HepG2 (cell line): ENCODE data around the gene JOSD1. TPM values are rescaled to one million over a fixed set of nuclear protein-coding genes. Genes with fewer than 3 reads are reported as not detected.
A peak's percentile ranks its signal among the peaks of the same experiment; 100 is the strongest.

ENCODE experiments used
- GABPB1 ChIP-seq: IDR thresholded peaks from 2 replicates; pipeline ENCODE4 v1.6.1; 2016; ENCODE audit warnings: mild to moderate bottlenecking, missing genetic modification reagents, moderate library complexity, missing compliant biosample characterization
- HNRNPK ChIP-seq: fragments of 200-400 bp; formaldehyde crosslinking; IDR thresholded peaks from 2 replicates; pipeline ENCODE4 v1.6.1; 2018; ENCODE audit warnings: low read length, low read depth, moderate library complexity, mild to moderate bottlenecking; ENCODE audit not compliant: poor library complexity, severe bottlenecking
- KAT7 ChIP-seq: IDR thresholded peaks from 2 replicates; pipeline ENCODE4 v1.6.1; 2018; ENCODE audit warnings: borderline replicate concordance, missing compliant biosample characterization
- MED1 ChIP-seq: sonication (generic); formaldehyde crosslinking; IDR thresholded peaks from 2 replicates; pipeline ENCODE4 v1.4.0; 2020; ENCODE audit warnings: missing genetic modification reagents
- POGZ ChIP-seq: sonication (generic); formaldehyde crosslinking; IDR thresholded peaks from 2 replicates; pipeline ENCODE4 v1.4.0; 2020; ENCODE audit warnings: mild to moderate bottlenecking, missing genetic modification reagents
- SNAPC2 ChIP-seq: sonication (generic); formaldehyde crosslinking; IDR thresholded peaks from 2 replicates; pipeline ENCODE4 v1.8.1; 2022; ENCODE audit warnings: mild to moderate bottlenecking, missing genetic modification reagents
- ZNF335 ChIP-seq: sonication (generic); formaldehyde crosslinking; IDR thresholded peaks from 2 replicates; pipeline ENCODE4 v1.4.0; 2020; ENCODE audit warnings: missing genetic modification reagents
- ZNF383 ChIP-seq: sonication (generic); formaldehyde crosslinking; IDR thresholded peaks from 2 replicates; pipeline ENCODE4 v1.4.0; 2020; ENCODE audit warnings: missing genetic modification reagents, mild to moderate bottlenecking, borderline replicate concordance
- ZNF460 ChIP-seq: sonication (generic); formaldehyde crosslinking; IDR thresholded peaks from 2 replicates; pipeline ENCODE4 v1.5.1; 2020; ENCODE audit warnings: missing genetic modification reagents, mild to moderate bottlenecking, borderline replicate concordance
- ZNF484 ChIP-seq: sonication (generic); formaldehyde crosslinking; IDR thresholded peaks from 2 replicates; pipeline ENCODE4 v1.5.1; 2020; ENCODE audit warnings: mild to moderate bottlenecking, low read depth, missing genetic modification reagents, borderline replicate concordance
- ZNF567 ChIP-seq: sonication (generic); formaldehyde crosslinking; IDR thresholded peaks from 2 replicates; pipeline ENCODE4 v1.8.1; 2023; ENCODE audit warnings: mild to moderate bottlenecking, missing genetic modification reagents, borderline replicate concordance
- ZNF569 ChIP-seq: sonication (generic); formaldehyde crosslinking; IDR thresholded peaks from 2 replicates; pipeline ENCODE4 v1.5.0; 2020; ENCODE audit warnings: mild to moderate bottlenecking, missing genetic modification reagents, moderate library complexity, borderline replicate concordance
- ZNF766 ChIP-seq: sonication (generic); formaldehyde crosslinking; IDR thresholded peaks from 2 replicates; pipeline ENCODE4 v1.5.0; 2020; ENCODE audit warnings: missing genetic modification reagents, borderline replicate concordance
- polyA plus RNA-seq, 8 experiments: library from polyadenylated mRNA; depleted of rRNA in 3 of 8; stranded (reverse) in 7 of 8; unstranded in 1 of 8; fragments of >200 nt; fragmentation: Illumina TruSeq in 4 of 8; extraction: Trizol in 4 of 8; gene quantifications; 2 replicates each; pipeline versions ENCODE4 v1.2.1 to v1.2.3, GENCODE V29; 2011 to 2016; ENCODE audit warnings: low read depth in 4 of 8, missing spikeins in 1 of 8, mixed read lengths in 1 of 8; ENCODE audit not compliant: insufficient read depth in 1 of 8
- total RNA-seq, 5 experiments: library from RNA; depleted of rRNA; stranded (reverse); fragments of >200 nt; fragmentation: Illumina TruSeq; extraction: Trizol; gene quantifications; 2 replicates each; pipeline ENCODE4 v1.2.3, GENCODE V29; 2016; ENCODE audit warnings: low read depth in 1 of 5
- TF ChIP-seq, protein P1 (sequence below): IDR thresholded peaks from 2 replicates; pipeline ENCODE4 v1.4.0; 2020; ENCODE audit warnings: mild to moderate bottlenecking, missing genetic modification reagents
- TF ChIP-seq, protein P2 (sequence below): sonication (generic); formaldehyde crosslinking; IDR thresholded peaks from 2 replicates; pipeline ENCODE4 v1.8.1; 2023; ENCODE audit warnings: mild to moderate bottlenecking, missing genetic modification reagents
- TF ChIP-seq, protein P3 (sequence below): sonication (generic); formaldehyde crosslinking; IDR thresholded peaks from 2 replicates; pipeline ENCODE4 v1.5.0; 2020; ENCODE audit warnings: mild to moderate bottlenecking, missing genetic modification reagents
- TF ChIP-seq, protein P4 (sequence below): conservative IDR thresholded peaks from 2 replicates; pipeline ENCODE4 v1.6.1; 2018; ENCODE audit warnings: missing genetic modification reagents
- TF ChIP-seq, protein P5 (sequence below): sonication (generic); formaldehyde crosslinking; IDR thresholded peaks from 2 replicates; pipeline ENCODE4 v1.8.0; 2022; ENCODE audit warnings: mild to moderate bottlenecking, missing genetic modification reagents, borderline replicate concordance

The JOSD1 gene
- total and polyA plus RNA-seq, 2 of the 13 experiments (the other 11 are each of a cell fraction or from before 2014, with no cell fraction given): 31.7 to 38.4 TPM

DNA sequence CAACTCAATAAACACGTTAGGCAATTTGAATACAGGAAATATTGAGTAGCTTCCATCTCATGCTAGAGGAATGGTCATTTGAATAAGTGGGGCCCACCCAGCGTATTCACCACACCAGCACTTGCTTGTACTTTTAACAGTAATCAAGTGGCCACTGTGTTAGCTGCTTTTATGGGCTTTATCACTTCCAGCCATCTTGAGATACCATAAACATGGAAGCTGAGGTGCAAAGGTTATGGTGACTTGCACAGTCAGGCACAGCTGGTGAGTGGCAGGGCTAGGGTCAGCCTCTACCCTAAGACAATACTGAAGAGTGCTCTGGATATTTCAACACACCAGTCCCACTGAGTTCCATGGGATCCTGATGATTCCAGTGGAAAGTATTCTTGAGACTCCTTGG, 6.7 kb downstream of the JOSD1 start (continued):
- TF ChIP-seq SNAPC2 (CRISPR knock-in tag): no peak
- TF ChIP-seq, protein P1, sequence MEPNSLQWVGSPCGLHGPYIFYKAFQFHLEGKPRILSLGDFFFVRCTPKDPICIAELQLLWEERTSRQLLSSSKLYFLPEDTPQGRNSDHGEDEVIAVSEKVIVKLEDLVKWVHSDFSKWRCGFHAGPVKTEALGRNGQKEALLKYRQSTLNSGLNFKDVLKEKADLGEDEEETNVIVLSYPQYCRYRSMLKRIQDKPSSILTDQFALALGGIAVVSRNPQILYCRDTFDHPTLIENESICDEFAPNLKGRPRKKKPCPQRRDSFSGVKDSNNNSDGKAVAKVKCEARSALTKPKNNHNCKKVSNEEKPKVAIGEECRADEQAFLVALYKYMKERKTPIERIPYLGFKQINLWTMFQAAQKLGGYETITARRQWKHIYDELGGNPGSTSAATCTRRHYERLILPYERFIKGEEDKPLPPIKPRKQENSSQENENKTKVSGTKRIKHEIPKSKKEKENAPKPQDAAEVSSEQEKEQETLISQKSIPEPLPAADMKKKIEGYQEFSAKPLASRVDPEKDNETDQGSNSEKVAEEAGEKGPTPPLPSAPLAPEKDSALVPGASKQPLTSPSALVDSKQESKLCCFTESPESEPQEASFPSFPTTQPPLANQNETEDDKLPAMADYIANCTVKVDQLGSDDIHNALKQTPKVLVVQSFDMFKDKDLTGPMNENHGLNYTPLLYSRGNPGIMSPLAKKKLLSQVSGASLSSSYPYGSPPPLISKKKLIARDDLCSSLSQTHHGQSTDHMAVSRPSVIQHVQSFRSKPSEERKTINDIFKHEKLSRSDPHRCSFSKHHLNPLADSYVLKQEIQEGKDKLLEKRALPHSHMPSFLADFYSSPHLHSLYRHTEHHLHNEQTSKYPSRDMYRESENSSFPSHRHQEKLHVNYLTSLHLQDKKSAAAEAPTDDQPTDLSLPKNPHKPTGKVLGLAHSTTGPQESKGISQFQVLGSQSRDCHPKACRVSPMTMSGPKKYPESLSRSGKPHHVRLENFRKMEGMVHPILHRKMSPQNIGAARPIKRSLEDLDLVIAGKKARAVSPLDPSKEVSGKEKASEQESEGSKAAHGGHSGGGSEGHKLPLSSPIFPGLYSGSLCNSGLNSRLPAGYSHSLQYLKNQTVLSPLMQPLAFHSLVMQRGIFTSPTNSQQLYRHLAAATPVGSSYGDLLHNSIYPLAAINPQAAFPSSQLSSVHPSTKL (CRISPR knock-in tag): peak; percentile 35
- TF ChIP-seq ZNF766 (CRISPR knock-in tag): no peak
- TF ChIP-seq ZNF484 (CRISPR knock-in tag): no peak
- TF ChIP-seq ZNF569 (CRISPR knock-in tag): no peak
- no peak for TF ChIP-seq HNRNPK
- TF ChIP-seq ZNF460 (CRISPR knock-in tag): no peak
- TF ChIP-seq ZNF335: no peak
- TF ChIP-seq, protein P2, sequence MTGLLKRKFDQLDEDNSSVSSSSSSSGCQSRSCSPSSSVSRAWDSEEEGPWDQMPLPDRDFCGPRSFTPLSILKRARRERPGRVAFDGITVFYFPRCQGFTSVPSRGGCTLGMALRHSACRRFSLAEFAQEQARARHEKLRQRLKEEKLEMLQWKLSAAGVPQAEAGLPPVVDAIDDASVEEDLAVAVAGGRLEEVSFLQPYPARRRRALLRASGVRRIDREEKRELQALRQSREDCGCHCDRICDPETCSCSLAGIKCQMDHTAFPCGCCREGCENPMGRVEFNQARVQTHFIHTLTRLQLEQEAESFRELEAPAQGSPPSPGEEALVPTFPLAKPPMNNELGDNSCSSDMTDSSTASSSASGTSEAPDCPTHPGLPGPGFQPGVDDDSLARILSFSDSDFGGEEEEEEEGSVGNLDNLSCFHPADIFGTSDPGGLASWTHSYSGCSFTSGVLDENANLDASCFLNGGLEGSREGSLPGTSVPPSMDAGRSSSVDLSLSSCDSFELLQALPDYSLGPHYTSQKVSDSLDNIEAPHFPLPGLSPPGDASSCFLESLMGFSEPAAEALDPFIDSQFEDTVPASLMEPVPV (CRISPR knock-in tag): no peak
- TF ChIP-seq, protein P3, sequence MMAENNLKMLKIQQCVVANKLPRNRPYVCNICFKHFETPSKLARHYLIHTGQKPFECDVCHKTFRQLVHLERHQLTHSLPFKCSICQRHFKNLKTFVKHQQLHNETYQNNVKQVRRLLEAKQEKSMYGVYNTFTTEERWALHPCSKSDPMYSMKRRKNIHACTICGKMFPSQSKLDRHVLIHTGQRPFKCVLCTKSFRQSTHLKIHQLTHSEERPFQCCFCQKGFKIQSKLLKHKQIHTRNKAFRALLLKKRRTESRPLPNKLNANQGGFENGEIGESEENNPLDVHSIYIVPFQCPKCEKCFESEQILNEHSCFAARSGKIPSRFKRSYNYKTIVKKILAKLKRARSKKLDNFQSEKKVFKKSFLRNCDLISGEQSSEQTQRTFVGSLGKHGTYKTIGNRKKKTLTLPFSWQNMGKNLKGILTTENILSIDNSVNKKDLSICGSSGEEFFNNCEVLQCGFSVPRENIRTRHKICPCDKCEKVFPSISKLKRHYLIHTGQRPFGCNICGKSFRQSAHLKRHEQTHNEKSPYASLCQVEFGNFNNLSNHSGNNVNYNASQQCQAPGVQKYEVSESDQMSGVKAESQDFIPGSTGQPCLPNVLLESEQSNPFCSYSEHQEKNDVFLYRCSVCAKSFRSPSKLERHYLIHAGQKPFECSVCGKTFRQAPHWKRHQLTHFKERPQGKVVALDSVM (CRISPR knock-in tag): no peak
- TF ChIP-seq MED1: no peak
- TF ChIP-seq, protein P4, sequence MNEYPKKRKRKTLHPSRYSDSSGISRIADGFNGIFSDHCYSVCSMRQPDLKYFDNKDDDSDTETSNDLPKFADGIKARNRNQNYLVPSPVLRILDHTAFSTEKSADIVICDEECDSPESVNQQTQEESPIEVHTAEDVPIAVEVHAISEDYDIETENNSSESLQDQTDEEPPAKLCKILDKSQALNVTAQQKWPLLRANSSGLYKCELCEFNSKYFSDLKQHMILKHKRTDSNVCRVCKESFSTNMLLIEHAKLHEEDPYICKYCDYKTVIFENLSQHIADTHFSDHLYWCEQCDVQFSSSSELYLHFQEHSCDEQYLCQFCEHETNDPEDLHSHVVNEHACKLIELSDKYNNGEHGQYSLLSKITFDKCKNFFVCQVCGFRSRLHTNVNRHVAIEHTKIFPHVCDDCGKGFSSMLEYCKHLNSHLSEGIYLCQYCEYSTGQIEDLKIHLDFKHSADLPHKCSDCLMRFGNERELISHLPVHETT (CRISPR knock-in tag): no peak
- TF ChIP-seq POGZ (CRISPR knock-in tag): no peak
- TF ChIP-seq, protein P5, sequence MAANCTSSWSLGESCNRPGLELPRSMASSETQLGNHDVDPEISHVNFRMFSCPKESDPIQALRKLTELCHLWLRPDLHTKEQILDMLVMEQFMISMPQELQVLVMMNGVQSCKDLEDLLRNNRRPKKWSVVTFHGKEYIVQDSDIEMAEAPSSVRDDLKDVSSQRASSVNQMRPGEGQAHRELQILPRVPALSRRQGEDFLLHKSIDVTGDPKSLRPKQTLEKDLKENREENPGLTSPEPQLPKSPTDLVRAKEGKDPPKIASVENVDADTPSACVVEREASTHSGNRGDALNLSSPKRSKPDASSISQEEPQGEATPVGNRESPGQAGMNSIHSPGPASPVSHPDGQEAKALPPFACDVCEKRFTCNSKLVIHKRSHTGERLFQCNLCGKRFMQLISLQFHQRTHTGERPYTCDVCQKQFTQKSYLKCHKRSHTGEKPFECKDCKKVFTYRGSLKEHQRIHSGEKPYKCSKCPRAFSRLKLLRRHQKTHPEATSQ: no peak
- no peak for TF ChIP-seq KAT7 (CRISPR knock-in tag)
- TF ChIP-seq ZNF383 (CRISPR knock-in tag): no peak
- no peak for TF ChIP-seq ZNF567 (CRISPR knock-in tag)
- TF ChIP-seq GABPB1 (CRISPR knock-in tag): no peak
